Measurements from ENCODE around the gene CREB3L2.

GRCh38 chr7:137886746-137887145, 115.1 kb downstream of the CREB3L2 start:
- TF ChIP-seq, protein P1, sequence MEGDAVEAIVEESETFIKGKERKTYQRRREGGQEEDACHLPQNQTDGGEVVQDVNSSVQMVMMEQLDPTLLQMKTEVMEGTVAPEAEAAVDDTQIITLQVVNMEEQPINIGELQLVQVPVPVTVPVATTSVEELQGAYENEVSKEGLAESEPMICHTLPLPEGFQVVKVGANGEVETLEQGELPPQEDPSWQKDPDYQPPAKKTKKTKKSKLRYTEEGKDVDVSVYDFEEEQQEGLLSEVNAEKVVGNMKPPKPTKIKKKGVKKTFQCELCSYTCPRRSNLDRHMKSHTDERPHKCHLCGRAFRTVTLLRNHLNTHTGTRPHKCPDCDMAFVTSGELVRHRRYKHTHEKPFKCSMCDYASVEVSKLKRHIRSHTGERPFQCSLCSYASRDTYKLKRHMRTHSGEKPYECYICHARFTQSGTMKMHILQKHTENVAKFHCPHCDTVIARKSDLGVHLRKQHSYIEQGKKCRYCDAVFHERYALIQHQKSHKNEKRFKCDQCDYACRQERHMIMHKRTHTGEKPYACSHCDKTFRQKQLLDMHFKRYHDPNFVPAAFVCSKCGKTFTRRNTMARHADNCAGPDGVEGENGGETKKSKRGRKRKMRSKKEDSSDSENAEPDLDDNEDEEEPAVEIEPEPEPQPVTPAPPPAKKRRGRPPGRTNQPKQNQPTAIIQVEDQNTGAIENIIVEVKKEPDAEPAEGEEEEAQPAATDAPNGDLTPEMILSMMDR (IDR thresholded peaks at IDR 0.05), result no peak
- TF ChIP-seq POLR2A (IDR thresholded peaks at IDR 0.05) (no peak), EP300 (IDR thresholded peaks at IDR 0.05) (no peak)
